Large intestine (tissue), 12 donors: Measurements from ENCODE around the gene HTR2B. TPM values are rescaled to one million over a fixed set of nuclear protein-coding genes. Genes with fewer than 3 reads are reported as not detected.

Source experiments
- DNase-seq, 2 donors: peaks; one replicate each; pipeline versions ENCODE4 v3.0.0 to v3.0.0-alpha.2; 2013
- H3K27ac ChIP-seq: one replicate; pipeline ENCODE4 v1.5.1; 2013; ENCODE audit warnings: low read length
- H3K27me3 ChIP-seq: 2 replicates; pipeline ENCODE4 v1.6.1; 2013; ENCODE audit warnings: low read length; ENCODE audit not compliant: control insufficient read depth, insufficient read depth
- H3K36me3 ChIP-seq: 2 replicates; pipeline ENCODE4 v1.6.1; 2013; ENCODE audit warnings: low read length; ENCODE audit not compliant: control insufficient read depth, insufficient read depth
- H3K4me1 ChIP-seq: one replicate; pipeline ENCODE4 v1.6.1; 2013; ENCODE audit warnings: low read length; ENCODE audit not compliant: control insufficient read depth, insufficient read depth
- H3K4me3 ChIP-seq: one replicate; pipeline ENCODE4 v1.5.1; 2013; ENCODE audit warnings: low read length
- H3K9me3 ChIP-seq: one replicate; pipeline ENCODE4 v1.6.1; 2013; ENCODE audit warnings: mild to moderate bottlenecking, low read depth, low read length, moderate library complexity; ENCODE audit not compliant: control insufficient read depth
- WGBS: methylation state at CpG from one replicate; pipeline ENCODE4 v1.1.5; 2013; ENCODE audit warnings: low lambda C conversion rate; ENCODE audit not compliant: insufficient coverage; 5-methylcytosine and 5-hydroxymethylcytosine counted together
- long read RNA-seq, 11 donors: transcript quantifications; one replicate each; lab custom pipeline, GENCODE V29; 2026
- polyA plus RNA-seq: library from polyadenylated mRNA; unstranded; fragments of 120-200 nt; gene quantifications from one replicate; pipeline ENCODE4 v1.2.1, GENCODE V29; 2013

Gene HTR2B
- polyA plus RNA-seq, result 6.7 TPM
- long read RNA-seq, donor 1, partial matches to known transcripts, result 0 of 1 reads
- long read RNA-seq, donor 1, other reads (novel, unspliced or antisense), result 0 of 1 reads
- long read RNA-seq, donor 2, partial matches to known transcripts, result 6 of 6 reads
- long read RNA-seq, donor 2, other reads (novel, unspliced or antisense), result 0 of 6 reads
- long read RNA-seq, donor 3, result 0 reads
- long read RNA-seq, donor 4, result 0 reads
- long read RNA-seq, donor 5, partial matches to known transcripts, result 0 of 1 reads
- long read RNA-seq, donor 5, other reads (novel, unspliced or antisense), result 0 of 1 reads
- long read RNA-seq, donor 6, partial matches to known transcripts, result 0 of 3 reads
- long read RNA-seq, donor 6, other reads (novel, unspliced or antisense), result 0 of 3 reads
- long read RNA-seq, donor 7, partial matches to known transcripts, result 0 of 1 reads
- long read RNA-seq, donor 7, other reads (novel, unspliced or antisense), result 0 of 1 reads
- long read RNA-seq, donor 8, partial matches to known transcripts, result 174 of 190 reads
- long read RNA-seq, donor 8, other reads (novel, unspliced or antisense), result 16 of 190 reads
- long read RNA-seq, donor 9, partial matches to known transcripts, result 76 of 83 reads
- long read RNA-seq, donor 9, other reads (novel, unspliced or antisense), result 7 of 83 reads
- long read RNA-seq, donor 10, result 0 reads
- long read RNA-seq, donor 11, partial matches to known transcripts, result 105 of 120 reads
- long read RNA-seq, donor 11, other reads (novel, unspliced or antisense), result 15 of 120 reads

DNA sequence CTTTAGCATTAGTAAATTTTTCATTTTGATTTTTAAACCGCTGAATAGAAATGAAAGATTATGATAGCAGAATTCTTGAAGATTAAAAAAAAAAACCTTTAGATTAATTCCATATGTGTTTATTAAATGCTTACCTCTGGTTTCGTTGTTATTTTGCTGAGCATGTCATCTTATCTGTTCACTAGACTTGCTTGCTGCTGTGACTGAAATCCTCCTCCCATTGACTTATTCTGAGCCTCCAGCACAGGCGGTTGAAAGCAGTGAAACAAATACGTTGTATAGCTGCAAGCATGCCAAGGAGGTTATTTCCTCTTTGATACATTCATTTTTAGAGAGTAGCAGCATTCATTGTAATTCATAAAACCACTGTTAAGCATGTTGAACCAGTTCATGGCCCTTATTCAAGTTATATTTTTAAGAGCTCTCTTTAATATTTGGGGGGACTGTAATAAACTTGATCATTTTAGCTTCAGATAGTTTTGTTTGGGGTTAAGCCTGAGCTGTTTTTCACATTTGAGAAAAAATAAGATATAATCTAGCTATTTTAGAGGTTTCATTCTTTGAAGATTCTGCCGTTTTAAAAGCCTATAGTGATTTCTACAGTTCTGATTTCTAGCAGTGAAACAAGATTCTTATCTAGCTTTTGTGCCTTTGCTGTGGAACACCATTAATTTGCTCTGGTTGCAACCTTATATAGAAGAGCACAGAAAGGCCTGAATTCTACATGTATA is at the start of gene HTR2B:
Gene HTR2B (minus strand): TSS at position 205 of the 731 bp plus-strand sequence. CDS start 1,278 bp downstream, outside the sequence.
- no peaks in the 10 kb centered on the region for H3K9me3 ChIP-seq
- peak in 1 of 2 donors; percentile 49 for DNase-seq
- H3K4me1 ChIP-seq, result peaks cover 22% of the 10 kb centered on the region
- 48% methylated on average over 2 of the region's 5 CpGs for WGBS
- H3K4me3 ChIP-seq, result peak within 1 kb of the TSS; percentile 23
- peak within 1 kb of the TSS; percentile 51 for H3K27ac ChIP-seq
- H3K36me3 ChIP-seq, result no peaks in the 10 kb centered on the region
- no peaks in the 10 kb centered on the region for H3K27me3 ChIP-seq

GRCh38 chr2:231174211-231174651 is 49.4 kb upstream of the HTR2B start:
- no peaks in the 10 kb centered on the region for H3K9me3 ChIP-seq
- H3K4me1 ChIP-seq, result no peaks in the 10 kb centered on the region
- H3K36me3 ChIP-seq, result peaks cover 30% of the 10 kb centered on the region
- no peak overlapping the region for H3K27ac ChIP-seq
- no peak overlapping the region for H3K4me3 ChIP-seq
- no peaks in the 10 kb centered on the region for H3K27me3 ChIP-seq
- DNase-seq, result no peak
- WGBS, result no CpG with 5 or more reads among the region's 2 CpGs

- DNase-seq, result no peak
- Histone ChIP-seq H3K36me3 (peaks cover 38% of the 10 kb centered on the region), H3K4me3 (no peak overlapping the region), H3K9me3 (no peaks in the 10 kb centered on the region), H3K4me1 (no peaks in the 10 kb centered on the region), H3K27me3 (no peaks in the 10 kb centered on the region), H3K27ac (no peak overlapping the region)
- 100% methylated on average over 1 of the region's 3 CpGs for WGBS
Measured at GRCh38 chr2:231172025-231172424, 47.2 kb upstream of the HTR2B start.

DNA sequence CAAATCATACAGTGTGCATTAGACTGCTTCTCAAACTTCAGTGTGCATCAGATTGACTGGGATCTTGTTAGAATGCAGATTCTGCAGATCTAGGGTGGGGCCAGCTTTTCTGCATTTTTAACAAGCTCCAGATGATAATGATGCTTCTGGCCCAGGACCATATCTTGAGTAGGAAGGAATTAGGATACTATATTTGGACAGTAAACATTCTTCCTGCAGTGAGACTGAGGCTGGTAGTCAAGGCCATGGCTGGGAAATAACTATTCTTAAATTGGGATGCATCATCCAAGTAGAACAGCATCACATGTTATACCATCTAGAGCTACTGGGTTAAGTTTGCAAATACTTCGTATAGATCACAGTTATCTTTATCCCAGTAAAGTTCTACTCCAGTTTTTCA is 45.2 kb upstream of the HTR2B start:
- H3K27ac ChIP-seq, result no peak overlapping the region
- no peak for DNase-seq
- H3K9me3 ChIP-seq, result no peaks in the 10 kb centered on the region
- WGBS, result no CpG with 5 or more reads among the region's 1 CpG
- H3K4me1 ChIP-seq, result no peaks in the 10 kb centered on the region
- no peaks in the 10 kb centered on the region for H3K27me3 ChIP-seq
- peaks cover 54% of the 10 kb centered on the region for H3K36me3 ChIP-seq
- no peak overlapping the region for H3K4me3 ChIP-seq

- no CpG with 5 or more reads among the region's 3 CpGs for WGBS
- no peaks in the 10 kb centered on the region for H3K9me3 ChIP-seq
- H3K27me3 ChIP-seq, result no peaks in the 10 kb centered on the region
- H3K36me3 ChIP-seq, result peaks cover 56% of the 10 kb centered on the region
- DNase-seq, result no peak
- H3K4me1 ChIP-seq, result no peaks in the 10 kb centered on the region
- no peak overlapping the region for H3K4me3 ChIP-seq
- no peak overlapping the region for H3K27ac ChIP-seq
Measured at GRCh38 chr2:231169488-231169887, 44.6 kb upstream of the HTR2B start.

GRCh38 chr2:231168460-231169139 is 43.8 kb upstream of the HTR2B start:
- Histone ChIP-seq H3K9me3 (no peaks in the 10 kb centered on the region), H3K36me3 (peaks cover 58% of the 10 kb centered on the region), H3K27me3 (no peaks in the 10 kb centered on the region), H3K4me1 (no peaks in the 10 kb centered on the region), H3K4me3 (no peak overlapping the region), H3K27ac (no peak overlapping the region)
- WGBS, result 90% methylated on average over 3 of the region's 4 CpGs
- DNase-seq, result no peak

- H3K27ac ChIP-seq, result no peak overlapping the region
- no peaks in the 10 kb centered on the region for H3K9me3 ChIP-seq
- WGBS, result 74% methylated on average over 4 of the region's 6 CpGs
- no peaks in the 10 kb centered on the region for H3K4me1 ChIP-seq
- H3K27me3 ChIP-seq, result no peaks in the 10 kb centered on the region
- H3K36me3 ChIP-seq, result peaks cover 54% of the 10 kb centered on the region
- DNase-seq, result no peak
- no peak overlapping the region for H3K4me3 ChIP-seq
Measured at GRCh38 chr2:231167745-231168459, 43.1 kb upstream of the HTR2B start.

- Histone ChIP-seq H3K4me3 (no peak overlapping the region), H3K9me3 (no peaks in the 10 kb centered on the region), H3K4me1 (no peaks in the 10 kb centered on the region), H3K36me3 (peaks cover 36% of the 10 kb centered on the region), H3K27ac (no peak overlapping the region), H3K27me3 (no peaks in the 10 kb centered on the region)
- no peak for DNase-seq
- 85% methylated on average over 1 of the region's 4 CpGs for WGBS
Measured at GRCh38 chr2:231163414-231164095, 38.7 kb upstream of the HTR2B start.

DNA sequence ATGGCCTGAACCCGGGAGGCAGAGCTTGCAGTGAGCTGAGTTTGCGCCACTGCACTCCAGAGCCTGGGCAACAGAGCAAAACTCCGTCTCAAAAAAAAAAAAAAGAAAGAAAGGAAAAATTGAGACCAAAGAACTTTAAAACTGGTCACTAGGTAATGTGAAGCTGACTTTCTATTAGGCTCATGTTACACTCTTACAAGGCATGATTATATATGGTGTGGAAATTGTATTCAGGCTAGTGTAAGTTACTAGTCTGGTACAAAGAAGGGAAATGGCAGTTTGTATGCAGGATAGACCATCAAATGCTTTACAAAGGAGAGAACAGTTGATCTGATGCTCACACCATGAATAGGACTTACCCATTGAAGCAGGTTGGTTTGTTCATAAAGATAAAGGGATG is 38.2 kb upstream of the HTR2B start:
- no peak overlapping the region for H3K27ac ChIP-seq
- no peaks in the 10 kb centered on the region for H3K27me3 ChIP-seq
- no peaks in the 10 kb centered on the region for H3K4me1 ChIP-seq
- H3K36me3 ChIP-seq, result peaks cover 36% of the 10 kb centered on the region
- H3K9me3 ChIP-seq, result no peaks in the 10 kb centered on the region
- DNase-seq, result no peak
- no peak overlapping the region for H3K4me3 ChIP-seq
- no CpG with 5 or more reads among the region's 3 CpGs for WGBS
